Amniotic epithelial cell (primary cell): ENCODE results near the gene CELA2A.
"Not testable (repeated sequence)": the region's sequence is repeated elsewhere in the genome, so short reads cannot be mapped to it uniquely, and the experiment has no call there.

Experiments used
- DNase-seq: peaks from one replicate; pipeline ENCODE4 v3.0.0-alpha.2; 2010; ENCODE audit warnings: low read depth

Gene CELA2A

DNA sequence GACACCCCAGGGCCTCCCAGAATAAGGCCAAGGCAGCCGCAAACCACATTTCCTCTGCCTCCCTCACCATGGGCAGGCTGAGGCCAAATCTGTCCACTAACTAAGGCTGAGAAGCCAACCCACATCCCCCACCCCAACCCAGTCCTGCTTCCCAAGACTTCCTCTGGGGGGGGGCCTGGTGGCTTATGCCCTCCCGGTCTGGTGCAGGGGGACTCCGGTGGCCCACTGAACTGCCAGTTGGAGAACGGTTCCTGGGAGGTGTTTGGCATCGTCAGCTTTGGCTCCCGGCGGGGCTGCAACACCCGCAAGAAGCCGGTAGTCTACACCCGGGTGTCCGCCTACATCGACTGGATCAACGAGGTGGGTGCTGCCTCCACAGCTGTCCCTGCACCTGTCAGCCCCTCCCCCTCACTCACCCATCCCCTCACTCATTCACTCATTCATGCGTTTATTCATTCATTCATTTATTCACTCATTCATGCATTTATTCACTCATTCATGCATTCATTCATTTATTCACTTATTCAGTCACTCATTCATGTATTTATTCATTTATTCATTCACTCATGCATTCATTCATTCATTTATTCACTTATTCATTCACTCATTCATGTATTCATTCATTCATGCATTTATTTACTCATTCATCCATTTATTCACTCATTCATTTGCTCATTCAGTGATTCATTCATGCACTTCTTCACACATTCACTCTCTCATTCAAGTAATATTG lies 11.0 kb upstream of the CELA2A start:
- DNase-seq = no peak

DNA sequence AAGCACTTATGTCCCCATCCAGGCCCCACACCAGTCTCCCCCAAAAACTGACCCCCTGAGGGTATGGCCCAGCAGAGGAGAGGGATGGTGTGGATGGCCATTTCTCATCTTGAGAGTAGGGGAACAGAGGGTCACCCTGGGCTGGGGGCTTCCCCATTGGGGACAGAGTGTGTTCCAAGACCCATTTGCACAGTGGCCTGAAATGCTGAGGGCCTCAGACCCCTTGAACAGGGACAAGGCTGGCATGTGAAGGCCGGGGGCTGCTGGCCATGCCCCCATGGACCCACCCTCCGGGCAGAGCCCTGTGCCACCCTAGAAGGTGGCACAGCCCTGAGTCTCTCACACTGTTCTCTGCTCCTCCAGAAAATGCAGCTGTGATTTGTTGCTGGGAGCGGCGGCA lies 10.3 kb upstream of the CELA2A start:
- no peak for DNase-seq

DNA sequence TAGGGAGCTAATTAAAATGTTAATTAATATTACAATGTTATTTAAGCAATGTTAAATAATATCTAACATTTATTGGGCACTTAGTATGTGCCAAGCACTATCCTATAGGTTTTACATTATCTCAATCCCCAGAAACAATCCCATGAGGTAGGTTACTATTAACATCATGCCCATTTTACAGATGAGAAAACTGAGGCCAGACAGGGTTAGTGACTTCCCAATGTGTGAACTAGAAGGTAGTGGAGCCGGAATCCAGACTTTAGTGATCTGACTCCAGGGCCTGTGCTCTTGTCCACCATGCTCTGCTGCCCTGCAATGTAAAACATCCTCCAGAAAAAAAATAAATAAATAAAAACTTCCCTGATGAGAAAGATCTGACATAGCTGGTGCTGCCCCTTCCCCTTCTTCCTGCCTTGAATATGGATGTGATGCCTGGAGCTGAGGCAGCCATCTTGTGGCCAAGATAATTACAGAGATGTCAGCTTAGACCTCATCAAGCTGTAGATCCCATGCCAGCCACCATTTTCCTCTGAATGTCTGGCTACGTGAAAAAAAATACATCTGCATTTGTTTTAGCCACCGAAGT lies 7.6 kb upstream of the CELA2A start:
- no peak for DNase-seq

DNA sequence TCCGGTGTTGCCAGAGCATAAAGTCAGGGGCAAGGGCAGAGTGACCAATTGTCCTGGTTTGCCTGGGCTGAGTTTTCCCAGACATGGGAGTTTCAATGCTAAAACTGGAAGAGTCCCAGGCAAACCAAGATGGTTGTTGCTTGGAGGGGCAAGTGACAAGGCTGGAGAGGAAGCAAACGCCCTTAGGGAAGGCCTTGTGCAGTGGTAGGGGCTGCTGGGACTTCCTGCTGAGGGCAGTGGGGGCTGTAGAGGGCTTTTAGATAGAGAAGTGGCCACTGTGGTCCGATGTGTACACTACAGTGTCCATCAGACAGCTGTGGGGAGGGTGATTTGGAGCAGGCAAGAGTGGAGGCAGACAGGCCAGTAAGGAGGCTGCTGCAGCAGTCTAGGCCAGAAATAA lies 7.0 kb upstream of the CELA2A start:
- DNase-seq = no peak

DNA sequence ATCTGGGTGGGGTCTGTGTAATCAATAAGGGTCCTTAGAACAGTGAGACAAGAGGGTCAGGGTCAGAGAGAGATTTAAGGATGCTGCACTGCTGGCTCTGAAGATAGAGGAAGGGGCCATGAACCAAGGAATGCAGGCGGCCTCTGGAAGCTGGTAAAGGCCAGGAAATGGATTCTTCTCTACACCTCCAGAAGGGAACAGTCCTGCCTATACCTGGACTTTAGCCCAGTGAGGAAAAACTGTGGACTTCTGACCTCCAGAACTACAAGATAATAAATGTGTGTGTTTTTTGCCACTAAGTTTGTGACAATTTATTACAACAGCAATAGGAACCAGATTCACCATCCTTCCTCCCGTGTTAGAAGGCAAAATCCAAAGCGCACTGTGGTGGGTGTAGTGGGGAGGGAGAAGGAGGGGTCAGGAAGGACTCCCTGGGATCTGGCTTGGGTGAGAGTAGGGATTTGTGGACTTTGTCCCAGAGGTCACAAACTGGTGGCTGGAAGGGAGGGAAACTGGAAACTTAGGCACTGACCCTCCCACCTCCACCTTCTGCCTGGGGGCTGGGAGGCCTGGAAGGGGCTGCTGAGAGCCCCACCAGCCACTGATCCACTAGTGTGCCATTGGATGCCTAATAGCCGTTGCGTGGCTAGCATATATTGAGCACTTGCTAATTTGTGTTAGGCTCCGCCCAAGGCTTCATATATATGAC lies 5.4 kb upstream of the CELA2A start:
- no peak for DNase-seq

DNA sequence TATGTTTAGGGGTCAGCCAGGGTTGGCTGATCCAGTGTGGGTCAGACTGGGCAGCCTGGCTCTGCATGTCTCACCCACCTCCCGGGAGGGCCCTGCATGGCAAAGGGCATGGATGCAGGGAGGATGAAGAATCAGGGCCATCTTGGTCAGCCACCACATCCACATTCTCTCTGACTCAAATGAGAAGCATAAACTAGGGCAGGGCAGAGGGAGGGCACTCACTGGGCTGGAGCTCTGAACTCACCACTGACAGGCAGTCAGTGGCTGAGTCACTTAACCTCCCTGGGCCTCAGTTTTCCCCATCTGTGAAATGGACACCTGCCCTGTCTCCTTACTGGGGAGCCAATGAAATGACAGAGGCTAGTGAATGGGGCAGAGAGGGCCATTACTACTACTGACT lies 4.3 kb upstream of the CELA2A start:
- peak; percentile 29 for DNase-seq

DNA sequence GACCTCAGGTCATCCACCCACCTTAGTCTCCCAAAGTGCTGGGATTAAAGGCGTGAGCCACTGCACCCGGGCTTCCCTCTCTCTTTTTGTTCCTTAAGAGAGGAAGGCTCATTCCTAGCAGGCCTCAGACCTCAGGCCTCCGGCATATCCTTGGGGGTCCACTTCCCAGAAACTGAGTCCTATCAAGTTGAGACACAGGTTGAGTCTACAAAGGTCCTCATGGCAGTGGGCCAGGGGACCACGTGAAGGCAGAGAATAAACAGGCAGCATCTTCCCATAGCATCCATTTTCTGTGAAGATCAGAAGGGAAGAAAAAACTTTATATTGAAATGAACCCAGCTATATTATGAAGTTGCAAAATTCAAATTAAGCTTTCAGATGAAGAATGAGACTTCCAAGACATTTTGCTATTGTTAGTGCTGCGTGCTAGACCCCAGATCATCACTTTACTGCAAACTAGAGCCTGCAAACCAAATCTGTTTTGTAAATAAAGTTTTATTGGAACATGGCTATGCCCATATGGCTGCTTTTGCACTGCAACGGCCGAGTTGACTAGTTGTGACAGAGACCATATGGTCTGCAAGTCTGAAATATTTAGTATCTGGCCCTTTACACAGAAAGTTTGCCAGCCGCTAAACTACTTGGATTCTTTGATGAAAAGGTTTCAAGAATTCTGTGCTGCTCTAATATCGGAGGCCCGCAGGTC lies 3.5 kb upstream of the CELA2A start:
- no peak for DNase-seq

DNA sequence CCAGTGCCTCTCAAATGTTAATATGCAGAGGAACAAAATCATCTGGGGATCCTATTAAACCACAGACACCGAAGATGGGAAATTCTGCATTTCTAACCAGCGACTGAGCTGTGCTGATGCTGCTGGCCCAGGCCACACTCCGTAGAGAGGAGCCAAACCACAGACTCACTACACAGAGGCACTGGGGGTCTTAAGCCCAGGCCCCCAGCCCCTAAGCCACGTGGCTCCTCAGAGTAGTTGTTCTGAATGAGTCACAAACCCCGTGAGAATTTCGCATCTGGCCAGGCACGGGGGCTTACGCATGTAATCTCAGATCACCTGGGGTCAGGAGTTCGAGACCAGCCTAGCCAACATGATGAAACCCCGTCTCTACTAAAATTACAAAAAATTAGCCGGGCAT lies 2.8 kb upstream of the CELA2A start:
- peak; percentile 36 for DNase-seq

DNA sequence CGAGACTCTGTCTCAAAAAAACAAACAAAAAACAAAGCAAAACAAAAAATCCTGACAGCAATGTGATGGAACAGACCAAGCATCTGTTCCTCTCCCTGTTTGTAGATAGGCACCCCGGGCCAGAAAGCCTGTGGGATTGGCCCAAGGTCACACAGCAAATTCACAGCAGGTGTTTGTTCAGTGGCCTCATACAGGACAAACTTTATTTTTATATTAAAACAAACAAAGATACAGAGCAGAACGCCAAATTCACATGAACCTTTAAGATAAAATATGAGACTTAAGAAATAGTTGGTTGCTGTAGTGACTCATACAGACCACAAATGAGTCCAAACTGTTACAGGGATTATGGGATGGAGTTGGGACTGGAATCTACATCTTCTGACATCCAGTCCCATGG lies 2.3 kb upstream of the CELA2A start:
- DNase-seq = peak; percentile 93

DNA sequence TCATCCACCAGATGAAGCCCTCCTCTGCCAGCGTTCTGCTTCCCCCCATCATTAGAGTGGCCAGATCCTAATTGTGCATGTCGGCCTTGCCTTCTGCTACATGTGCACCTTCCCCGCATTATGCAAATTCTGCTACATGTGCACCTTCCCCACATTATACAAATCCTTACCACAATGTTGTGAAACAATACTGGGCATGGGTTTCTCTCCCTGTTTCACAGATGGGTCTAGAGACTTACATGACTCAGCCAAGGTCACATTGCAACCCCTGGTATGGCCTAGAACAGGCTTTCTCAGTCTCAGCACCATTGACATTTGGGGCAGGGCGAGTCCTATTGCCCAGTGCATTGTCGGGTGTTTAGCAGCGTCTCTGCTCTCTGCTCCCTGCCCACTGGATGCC lies 1.0 kb upstream of the CELA2A start:
- DNase-seq = peak; percentile 97

DNA sequence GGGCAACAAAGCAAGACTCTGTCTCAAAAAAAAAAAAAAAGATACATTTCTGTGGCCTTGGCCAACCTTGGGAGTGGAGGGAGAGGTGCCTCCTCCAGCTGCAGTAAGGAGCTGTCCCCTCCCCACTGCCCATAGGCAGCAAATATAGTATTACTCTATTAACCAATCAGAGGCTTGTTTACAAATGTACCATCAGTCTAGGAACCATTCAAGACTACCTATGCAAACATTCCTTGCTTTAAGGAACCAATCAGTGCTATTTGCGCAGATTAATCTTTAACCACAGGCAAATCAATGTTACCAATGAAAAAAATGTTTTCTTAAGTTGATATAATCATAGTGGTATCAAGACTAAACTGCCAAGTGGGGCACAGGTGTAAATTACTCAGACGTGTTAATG lies 1.1 kb downstream of the CELA2A start:
- no peak for DNase-seq

DNA sequence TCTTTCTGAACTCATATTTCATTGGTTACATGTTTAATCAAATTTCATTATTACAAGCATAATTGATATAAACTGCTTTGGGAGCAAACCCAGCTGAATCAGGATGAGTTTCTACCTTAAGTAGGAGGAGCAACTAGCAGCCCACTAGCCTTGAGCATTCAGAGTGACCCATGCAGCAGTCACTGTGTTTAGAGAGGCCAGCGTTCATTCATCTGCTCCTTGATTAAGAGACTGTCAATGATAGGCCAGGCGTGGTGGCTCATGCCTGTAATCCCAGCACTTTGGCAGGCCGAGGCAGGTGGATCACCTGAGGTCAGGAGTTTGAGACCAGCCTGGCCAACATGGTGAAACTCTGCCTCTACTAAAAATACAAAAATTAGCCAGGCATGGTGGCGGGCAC lies 1.9 kb downstream of the CELA2A start:
- DNase-seq = not testable (repeated sequence)

DNA sequence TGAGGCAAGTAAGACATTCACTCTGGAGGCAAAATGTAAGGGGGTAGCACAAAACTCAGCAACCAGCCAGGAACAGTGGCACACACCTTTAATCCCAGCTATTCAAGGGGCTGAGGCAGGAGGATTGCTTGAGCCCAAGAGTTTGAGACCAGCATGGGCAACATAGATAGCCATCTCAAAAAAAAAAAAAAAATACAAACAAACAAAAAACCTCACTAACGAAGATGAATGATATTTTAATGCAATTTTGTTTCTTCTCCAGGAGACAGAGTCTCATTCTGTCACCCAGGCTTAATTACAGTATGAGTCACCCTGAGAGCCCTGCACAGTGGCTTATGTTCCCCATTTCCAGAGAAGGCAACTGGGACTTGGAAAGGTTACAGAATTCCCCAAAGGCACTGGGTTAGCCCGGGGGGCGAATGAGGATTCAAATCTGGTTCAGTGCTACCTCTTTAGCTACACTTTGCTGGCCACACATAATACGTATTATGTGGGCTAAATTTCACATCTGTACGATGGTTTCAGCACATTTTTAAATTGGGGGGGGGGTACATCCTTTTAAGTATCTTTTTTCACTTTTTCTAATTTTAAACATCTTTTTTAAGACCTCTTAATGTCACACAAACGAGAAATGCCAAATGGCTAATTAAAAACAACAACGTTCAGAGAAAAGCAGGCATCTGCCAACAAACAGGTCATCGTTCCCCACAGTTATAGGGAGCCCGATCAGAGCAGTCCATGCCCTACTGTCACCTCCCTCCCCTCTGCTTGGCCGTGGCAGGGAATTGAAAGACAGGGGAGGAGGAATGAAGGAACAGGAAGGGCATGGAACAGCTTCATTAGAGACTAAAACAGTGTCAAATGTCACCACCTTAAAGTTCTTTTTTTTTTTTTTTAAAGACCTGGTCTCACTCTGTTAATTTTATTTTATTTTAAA lies 3.5 kb downstream of the CELA2A start:
- no peak for DNase-seq

DNA sequence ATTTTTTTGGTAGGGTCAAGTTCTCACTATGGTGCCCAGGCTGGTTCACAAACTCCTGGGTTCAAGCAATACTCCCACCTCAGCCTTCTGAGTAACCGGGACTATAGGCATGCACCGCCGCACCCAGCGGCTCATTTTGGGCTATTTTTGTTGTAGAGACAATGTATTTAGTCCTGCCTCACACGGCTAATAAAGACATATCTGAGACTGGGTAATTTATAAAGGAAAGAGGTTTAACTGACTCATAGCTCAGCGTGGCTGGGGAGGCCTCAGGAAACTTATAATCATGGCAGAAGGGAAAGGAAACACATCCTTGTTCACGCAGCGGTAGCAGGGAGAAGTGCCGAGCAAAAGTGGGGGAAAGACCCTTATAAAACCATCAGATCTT lies 4.2 kb downstream of the CELA2A start:
- DNase-seq = peak; percentile 29

DNA sequence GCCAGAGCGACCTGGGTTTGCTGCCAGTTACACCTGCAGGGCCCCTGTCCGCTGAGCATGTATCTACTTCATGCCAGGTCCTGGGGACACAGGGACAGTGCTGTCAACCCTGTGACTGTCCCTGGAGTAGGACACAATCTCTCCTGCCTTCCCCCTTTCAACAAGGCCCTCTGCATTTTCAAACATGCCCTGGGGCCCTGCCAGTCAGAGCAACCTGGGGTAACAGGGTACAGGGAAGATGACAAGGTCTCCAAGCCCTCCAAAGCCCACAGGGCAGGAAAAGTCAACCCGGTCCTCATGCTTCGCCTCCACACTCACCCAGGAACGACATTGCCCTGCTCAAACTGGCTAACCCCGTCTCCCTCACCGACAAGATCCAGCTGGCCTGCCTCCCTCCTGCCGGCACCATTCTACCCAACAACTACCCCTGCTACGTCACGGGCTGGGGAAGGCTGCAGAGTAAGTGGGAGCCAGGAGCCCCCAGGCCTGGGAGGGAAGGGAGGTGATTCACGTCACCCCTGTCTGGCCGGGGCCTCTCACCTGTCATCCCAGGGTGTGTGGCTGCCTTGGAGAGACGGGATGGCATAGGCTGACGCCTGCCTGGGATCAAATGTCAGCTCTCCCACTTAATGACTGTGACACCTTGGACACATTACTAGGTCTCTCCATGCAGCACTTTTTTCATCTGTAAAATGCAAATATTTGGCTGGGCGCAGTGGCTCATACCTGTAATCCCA lies 6.7 kb downstream of the CELA2A start:
- not testable (repeated sequence) for DNase-seq

DNA sequence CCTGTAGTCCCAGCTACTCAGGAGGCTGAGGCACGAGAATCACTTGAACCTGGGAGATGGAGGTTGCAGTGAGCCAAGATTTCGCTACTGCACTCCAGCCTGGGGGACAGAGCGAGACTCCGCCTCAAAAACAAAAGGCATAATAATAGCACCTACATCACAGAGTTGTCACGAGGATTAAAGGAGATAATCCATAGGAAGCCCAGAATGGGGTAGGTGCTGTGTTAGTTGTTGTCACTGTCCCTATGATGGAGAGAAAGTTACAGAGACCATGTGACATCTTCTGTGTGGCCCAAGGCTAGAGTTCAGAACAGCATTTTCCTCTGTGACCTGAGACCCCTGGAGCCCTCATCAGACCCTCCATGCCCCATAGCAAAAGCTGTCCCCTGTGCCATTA lies 7.4 kb downstream of the CELA2A start:
- DNase-seq = not testable (repeated sequence)

DNA sequence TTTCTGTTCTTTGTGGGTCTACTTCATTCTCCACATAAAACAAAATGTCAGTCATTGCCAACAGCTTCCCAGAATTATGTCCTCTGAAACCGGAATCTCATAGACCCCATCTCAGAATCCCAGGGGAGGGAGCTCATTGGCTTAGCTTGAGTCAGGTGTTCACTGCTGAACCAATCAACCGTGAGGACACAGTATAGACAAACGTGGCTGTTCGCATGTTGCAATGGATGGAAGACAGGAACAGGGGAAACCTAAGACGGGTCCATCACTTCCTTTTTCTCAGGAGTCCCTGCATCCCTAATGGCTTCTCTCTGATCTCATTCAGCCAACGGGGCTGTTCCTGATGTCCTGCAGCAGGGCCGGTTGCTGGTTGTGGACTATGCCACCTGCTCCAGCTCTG lies 9.1 kb downstream of the CELA2A start:
- no peak for DNase-seq

DNA sequence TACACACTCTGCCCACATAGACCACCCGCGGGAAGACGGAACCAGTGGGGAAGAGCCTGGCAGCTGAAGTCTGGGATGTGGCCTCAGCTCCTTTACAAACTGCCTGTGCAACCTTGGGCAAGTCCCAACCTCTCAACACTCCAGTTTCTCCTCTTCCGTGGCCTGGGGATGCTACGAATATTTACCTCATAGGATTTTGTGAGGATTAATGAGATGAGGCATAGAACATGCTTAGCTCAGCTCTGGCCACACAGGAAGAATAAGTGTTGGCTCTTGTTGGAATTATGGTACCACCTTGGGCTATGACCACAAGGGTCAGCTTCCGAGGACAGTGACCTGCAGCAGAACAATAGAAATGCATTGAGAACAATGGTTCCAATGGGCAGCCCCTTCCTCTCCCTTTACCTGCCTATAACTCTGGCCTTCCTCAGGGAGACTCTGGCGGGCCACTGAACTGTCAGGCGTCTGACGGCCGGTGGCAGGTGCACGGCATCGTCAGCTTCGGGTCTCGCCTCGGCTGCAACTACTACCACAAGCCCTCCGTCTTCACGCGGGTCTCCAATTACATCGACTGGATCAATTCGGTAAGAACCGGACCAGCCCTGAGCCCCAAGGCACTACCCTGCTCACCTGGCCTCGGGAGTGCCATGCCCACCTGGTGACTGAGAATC lies 10.6 kb downstream of the CELA2A start:
- DNase-seq = not testable (repeated sequence)

DNA sequence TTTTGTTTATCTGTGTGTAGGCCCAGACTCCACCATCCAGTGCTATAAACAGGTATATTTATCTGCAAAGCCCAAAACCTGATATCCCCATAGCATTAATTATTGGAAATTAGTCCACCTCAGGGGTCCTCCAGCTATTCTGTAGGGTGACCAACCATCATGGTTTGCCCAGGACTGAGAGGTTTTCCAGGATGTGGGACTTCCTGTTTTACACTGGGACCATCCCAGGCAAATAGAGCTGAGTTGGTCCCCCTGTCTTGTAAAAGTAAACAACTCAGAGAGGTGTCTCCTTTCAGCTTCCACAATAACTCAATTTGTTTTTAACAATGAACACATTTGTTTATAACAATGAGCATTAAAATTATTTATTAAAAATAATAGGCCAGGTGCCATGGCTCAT lies 11.6 kb downstream of the CELA2A start:
- DNase-seq = no peak

DNA sequence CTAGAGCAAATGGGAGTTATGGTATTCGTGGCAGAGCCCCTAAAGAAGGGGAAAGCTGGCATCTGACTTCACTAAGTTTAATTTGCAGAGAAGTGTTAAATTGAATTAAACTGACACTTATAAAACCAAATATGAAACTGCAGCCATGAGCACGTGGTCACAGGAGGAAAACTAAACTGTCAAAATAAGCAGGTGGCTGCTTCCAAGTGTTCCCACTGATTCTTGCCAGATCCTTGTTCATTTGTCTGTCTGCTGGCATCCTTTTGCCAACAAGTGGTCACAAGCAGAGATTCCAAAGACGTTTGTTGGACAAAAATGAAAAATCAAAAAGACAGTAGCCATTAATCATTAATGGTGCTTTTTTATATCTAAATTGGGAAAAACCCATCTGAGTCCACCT lies 12.8 kb downstream of the CELA2A start:
- DNase-seq = no peak
